Femur (tissue), 1 donor: ENCODE data around the gene CERS1.

Source experiments
- DNase-seq: peaks from one replicate; pipeline ENCODE4 v3.0.0-alpha.2; 2017

CERS1 gene

GRCh38 chr19:18870531-18871172, 25.3 kb downstream of the CERS1 start:
- DNase-seq = no peak

- no peak for DNase-seq
Measured at GRCh38 chr19:18869781-18870530, 26.0 kb downstream of the CERS1 start.

- no peak for DNase-seq
Measured at GRCh38 chr19:18869023-18869618, 26.8 kb downstream of the CERS1 start.

- DNase-seq = no peak
Measured at GRCh38 chr19:18868380-18869022, 27.5 kb downstream of the CERS1 start.

- DNase-seq = no peak
Measured at GRCh38 chr19:18867751-18868150, 28.2 kb downstream of the CERS1 start.

- DNase-seq = no peak
Measured at GRCh38 chr19:18867199-18867598, 28.8 kb downstream of the CERS1 start.

- no peak for DNase-seq
Measured at GRCh38 chr19:18866800-18867123, 29.2 kb downstream of the CERS1 start.

- peak; percentile 74 for DNase-seq
Measured at GRCh38 chr19:18865973-18866799, 29.8 kb downstream of the CERS1 start.

- DNase-seq = no peak
Measured at GRCh38 chr19:18865106-18865972, 30.6 kb downstream of the CERS1 start.

- DNase-seq = no peak
Measured at GRCh38 chr19:18863843-18864362, 32.1 kb downstream of the CERS1 start.

- DNase-seq = no peak
Measured at GRCh38 chr19:18862976-18863842, 32.7 kb downstream of the CERS1 start.

- no peak for DNase-seq
Measured at GRCh38 chr19:18861917-18862316, 34.0 kb downstream of the CERS1 start.

- DNase-seq = no peak
Measured at GRCh38 chr19:18861235-18861634, 34.7 kb downstream of the CERS1 start.

- no peak for DNase-seq
Measured at GRCh38 chr19:18860725-18861124, 35.2 kb downstream of the CERS1 start.

- no peak for DNase-seq
Measured at GRCh38 chr19:18860302-18860700, 35.7 kb downstream of the CERS1 start.

- DNase-seq = peak; percentile 76
Measured at GRCh38 chr19:18859676-18860301, 36.2 kb downstream of the CERS1 start.

- DNase-seq = no peak
Measured at GRCh38 chr19:18858906-18859646, 36.9 kb downstream of the CERS1 start.

GRCh38 chr19:18857223-18857622, 38.7 kb downstream of the CERS1 start:
- DNase-seq = no peak

GRCh38 chr19:18856385-18857126, 39.4 kb downstream of the CERS1 start:
- DNase-seq = no peak
